K562 (cell line): ENCODE data around the gene FARSA. TPM values are rescaled to one million over a fixed set of nuclear protein-coding genes. Genes with fewer than 3 reads are reported as not detected.

Source experiments
- ATF7 ChIP-seq: fragments of 450-650 bp; IDR thresholded peaks from 2 replicates; pipeline ENCODE4 v1.7.1; 2014; ENCODE audit warnings: mild to moderate bottlenecking, moderate library complexity
- BCL6 ChIP-seq: fragments of 250-450 bp; sonication (Bioruptor Pico); IDR thresholded peaks from 2 replicates; pipeline ENCODE4 v1.4.0; 2020
- BRF1 ChIP-seq: IDR thresholded peaks from 3 replicates; pipeline ENCODE4 v1.6.1; 2011; ENCODE audit warnings: borderline replicate concordance, mild to moderate bottlenecking; ENCODE audit not compliant: insufficient read length; ENCODE audit errors: extremely low read depth
- CSDE1 ChIP-seq, 2 experiments: fragments of 450-650 bp; IDR thresholded peaks; 2 replicates each; pipeline ENCODE4 v1.6.1; 2016; ENCODE audit warnings: mild to moderate bottlenecking in 1 of 2
- E4F1 ChIP-seq: fragments of 250-450 bp; sonication (Bioruptor Pico); IDR thresholded peaks from 2 replicates; pipeline ENCODE4 v1.5.0; 2021; ENCODE audit warnings: mild to moderate bottlenecking, borderline replicate concordance
- ELF4 ChIP-seq: fragments of 450-650 bp; formaldehyde crosslinking; IDR thresholded peaks from 2 replicates; pipeline ENCODE4 v1.4.0; 2022; ENCODE audit warnings: missing genetic modification characterization
- ESRRB ChIP-seq: fragments of 250-450 bp; sonication (Bioruptor Pico); IDR thresholded peaks from 2 replicates; pipeline ENCODE4 v1.5.0; 2020; ENCODE audit warnings: mild to moderate bottlenecking, moderate library complexity, borderline replicate concordance
- EZH2 ChIP-seq: IDR thresholded peaks from 2 replicates; pipeline ENCODE4 v1.6.1; 2012; ENCODE audit warnings: low read depth, mild to moderate bottlenecking, inconsistent platforms, low read length, borderline replicate concordance
- FOXA1 ChIP-seq: fragments of 450-650 bp; IDR thresholded peaks from 2 replicates; pipeline ENCODE4 v1.6.1; 2016; ENCODE audit warnings: mild to moderate bottlenecking, borderline replicate concordance
- JUNB ChIP-seq: fragments of 450-650 bp; formaldehyde crosslinking; conservative IDR thresholded peaks from 2 replicates; pipeline ENCODE4 v1.4.0; 2020; ENCODE audit warnings: mild to moderate bottlenecking
- MEF2D ChIP-seq: conservative IDR thresholded peaks from 2 replicates; pipeline ENCODE4 v1.6.1; 2016; ENCODE audit warnings: low read depth, missing genetic modification characterization, missing compliant biosample characterization
- PKNOX1 ChIP-seq: fragments of 450-650 bp; IDR thresholded peaks from 2 replicates; pipeline ENCODE4 v1.6.1; 2016
- PYGO2 ChIP-seq: fragments of 450-650 bp; IDR thresholded peaks from 2 replicates; pipeline ENCODE4 v1.6.1; 2016; ENCODE audit warnings: mild to moderate bottlenecking, missing genetic modification characterization, moderate library complexity, missing compliant biosample characterization
- RCOR1 ChIP-seq, 2 experiments: IDR thresholded peaks; 2 replicates each; pipeline ENCODE4 v1.6.1; 2012; ENCODE audit warnings: low read depth in 2 of 2, low read length in 2 of 2, borderline replicate concordance in 1 of 2, improper control_type of control experiment in 1 of 2
- RFX1 ChIP-seq: fragments of 450-650 bp; IDR thresholded peaks from 2 replicates; pipeline ENCODE4 v1.6.1; 2016; ENCODE audit warnings: mild to moderate bottlenecking, moderate library complexity
- RUNX1 ChIP-seq: sonication (generic); IDR thresholded peaks from 2 replicates; pipeline ENCODE4 v1.6.1; 2016; ENCODE audit warnings: antibody characterized with exemption, low read depth
- THRAP3 ChIP-seq: fragments of 450-650 bp; IDR thresholded peaks from 2 replicates; pipeline ENCODE4 v1.6.1; 2016; ENCODE audit warnings: mild to moderate bottlenecking, inconsistent platforms, borderline replicate concordance
- ZFP1 ChIP-seq: fragments of 450-650 bp; formaldehyde crosslinking; IDR thresholded peaks from 2 replicates; pipeline ENCODE4 v1.4.0; 2020; ENCODE audit warnings: mild to moderate bottlenecking, mixed read lengths
- ZFP30 ChIP-seq: fragments of 250-450 bp; sonication (Bioruptor Pico); IDR thresholded peaks from 2 replicates; pipeline ENCODE4 v1.8.0; 2022; ENCODE audit warnings: moderate library complexity, mild to moderate bottlenecking, inconsistent platforms, borderline replicate concordance
- ZNF174 ChIP-seq: fragments of 250-450 bp; sonication (Bioruptor Pico); IDR thresholded peaks from 2 replicates; pipeline ENCODE4 v1.4.0; 2020; ENCODE audit warnings: mild to moderate bottlenecking
- ZNF695 ChIP-seq: fragments of 450-650 bp; formaldehyde crosslinking; IDR thresholded peaks from 2 replicates; pipeline ENCODE4 v1.4.0; 2020; ENCODE audit warnings: mild to moderate bottlenecking, moderate library complexity
- polyA plus RNA-seq, 8 experiments: library from polyadenylated mRNA; depleted of rRNA in 4 of 8; stranded (reverse) in 5 of 8; unstranded in 3 of 8; fragments of >200 nt; fragmentation: Nextera tagmentation in 2 of 8; fragmentation: Illumina TruSeq in 1 of 8; extraction: Ambion mirVana in 2 of 8; extraction: Trizol in 1 of 8; gene quantifications; 2 replicates each; pipeline versions ENCODE4 v1.2.1 to v1.2.3, GENCODE V29; 2011 to 2014; ENCODE audit warnings: inconsistent platforms in 1 of 8, missing spikeins in 1 of 8
- total RNA-seq, 7 experiments: library from RNA; depleted of rRNA in 6 of 7; stranded (reverse); fragments of >200 nt in 6 of 7; fragmentation: Illumina TruSeq in 2 of 7; extraction: Trizol in 2 of 7; gene quantifications; 2 replicates each; pipeline versions ENCODE4 v1.2.1 to v1.2.3, GENCODE V29; 2011 to 2021; ENCODE audit warnings: low replicate concordance in 1 of 7
- TF ChIP-seq, protein P1 (sequence below): fragments of 450-650 bp; IDR thresholded peaks from 2 replicates; pipeline ENCODE4 v1.6.1; 2016; ENCODE audit warnings: borderline replicate concordance
- TF ChIP-seq, protein P2 (sequence below): conservative IDR thresholded peaks from 2 replicates; pipeline ENCODE4 v1.6.1; 2011; ENCODE audit warnings: low read depth, mild to moderate bottlenecking, low read length; ENCODE audit not compliant: control insufficient read depth

The FARSA gene
- total and polyA plus RNA-seq, 9 of the 15 experiments (the other 6 are each of a cell fraction or from before 2014, with no cell fraction given), result 25.2 to 237 (median 89.6) TPM

GRCh38 chr19:12945479-12946091 lies 12.1 kb upstream of the FARSA start, which contains the start of gene RAD23A (continued):
- TF ChIP-seq PYGO2 (tag) (no peak), ZNF695 (peak; percentile 69), ZNF174 (CRISPR knock-in tag) (no peak), THRAP3 (peak; percentile 8; the same call in 1 of the 2 replicates), ZFP30 (no peak), BRF1 (no peak), ATF7 (peak; percentile 99), ESRRB (CRISPR knock-in tag) (no peak; the same call in 1 of the 2 replicates), EZH2 (no peak), BCL6 (CRISPR knock-in tag) (peak; percentile 48; the same call in 1 of the 2 replicates), RFX1 (no peak), E4F1 (CRISPR knock-in tag) (no peak), MEF2D (peak; percentile 35; the same call in 1 of the 2 replicates), ELF4 (peak; percentile 81; the same call in 1 of the 2 replicates), ZFP1 (CRISPR knock-in tag) (peak; percentile 57; the same call in 1 of the 2 replicates), RUNX1 (peak; percentile 79; the same call in 1 of the 2 replicates), CSDE1 (IDR thresholded peaks at IDR 0.05) (peak in 1 of 2 experiments; percentile 82; a peak in 2 of 4 replicates), FOXA1 (no peak), JUNB (CRISPR knock-in tag) (peak; percentile 81), PKNOX1 (peak; percentile 79), RCOR1 (IDR thresholded peaks at IDR 0.05; ENCODE audit: borderline replicate concordance in 1 of 2, low read depth in 2 of 2, low read length in 2 of 2) (0 out of 4 replicates have a peak, but pooled peaks of 1 of the 2 experiments have one; percentile 4)
- TF ChIP-seq, protein P1, sequence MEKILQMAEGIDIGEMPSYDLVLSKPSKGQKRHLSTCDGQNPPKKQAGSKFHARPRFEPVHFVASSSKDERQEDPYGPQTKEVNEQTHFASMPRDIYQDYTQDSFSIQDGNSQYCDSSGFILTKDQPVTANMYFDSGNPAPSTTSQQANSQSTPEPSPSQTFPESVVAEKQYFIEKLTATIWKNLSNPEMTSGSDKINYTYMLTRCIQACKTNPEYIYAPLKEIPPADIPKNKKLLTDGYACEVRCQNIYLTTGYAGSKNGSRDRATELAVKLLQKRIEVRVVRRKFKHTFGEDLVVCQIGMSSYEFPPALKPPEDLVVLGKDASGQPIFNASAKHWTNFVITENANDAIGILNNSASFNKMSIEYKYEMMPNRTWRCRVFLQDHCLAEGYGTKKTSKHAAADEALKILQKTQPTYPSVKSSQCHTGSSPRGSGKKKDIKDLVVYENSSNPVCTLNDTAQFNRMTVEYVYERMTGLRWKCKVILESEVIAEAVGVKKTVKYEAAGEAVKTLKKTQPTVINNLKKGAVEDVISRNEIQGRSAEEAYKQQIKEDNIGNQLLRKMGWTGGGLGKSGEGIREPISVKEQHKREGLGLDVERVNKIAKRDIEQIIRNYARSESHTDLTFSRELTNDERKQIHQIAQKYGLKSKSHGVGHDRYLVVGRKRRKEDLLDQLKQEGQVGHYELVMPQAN, result peak; percentile 63; the same call in 1 of the 2 replicates
- TF ChIP-seq, protein P2, sequence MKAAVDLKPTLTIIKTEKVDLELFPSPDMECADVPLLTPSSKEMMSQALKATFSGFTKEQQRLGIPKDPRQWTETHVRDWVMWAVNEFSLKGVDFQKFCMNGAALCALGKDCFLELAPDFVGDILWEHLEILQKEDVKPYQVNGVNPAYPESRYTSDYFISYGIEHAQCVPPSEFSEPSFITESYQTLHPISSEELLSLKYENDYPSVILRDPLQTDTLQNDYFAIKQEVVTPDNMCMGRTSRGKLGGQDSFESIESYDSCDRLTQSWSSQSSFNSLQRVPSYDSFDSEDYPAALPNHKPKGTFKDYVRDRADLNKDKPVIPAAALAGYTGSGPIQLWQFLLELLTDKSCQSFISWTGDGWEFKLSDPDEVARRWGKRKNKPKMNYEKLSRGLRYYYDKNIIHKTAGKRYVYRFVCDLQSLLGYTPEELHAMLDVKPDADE, result peak; percentile 94
